HepG2 (cell line): ENCODE data around the gene LAMB2. TPM values are rescaled to one million over a fixed set of nuclear protein-coding genes. Genes with fewer than 3 reads are reported as not detected.
A peak's percentile ranks its signal among the peaks of the same experiment; 100 is the strongest.

Experiments used
- CCDC6 ChIP-seq: sonication (generic); formaldehyde crosslinking; IDR thresholded peaks from 2 replicates; pipeline ENCODE4 v1.8.1; 2022; ENCODE audit warnings: mild to moderate bottlenecking, missing genetic modification reagents, moderate library complexity
- FIP1L1 ChIP-seq: fragments of 200-400 bp; formaldehyde crosslinking; IDR thresholded peaks from 2 replicates; pipeline ENCODE4 v1.6.1; 2018; ENCODE audit warnings: low read depth, mild to moderate bottlenecking, low read length, moderate library complexity, borderline replicate concordance; ENCODE audit not compliant: insufficient read depth
- FOXC1 ChIP-seq: sonication (generic); formaldehyde crosslinking; IDR thresholded peaks from 2 replicates; pipeline ENCODE4 v1.8.0; 2022; ENCODE audit warnings: mild to moderate bottlenecking, missing genetic modification reagents, borderline replicate concordance
- GABPB1 ChIP-seq: IDR thresholded peaks from 2 replicates; pipeline ENCODE4 v1.6.1; 2016; ENCODE audit warnings: mild to moderate bottlenecking, missing genetic modification reagents, moderate library complexity, missing compliant biosample characterization
- GZF1 ChIP-seq: sonication (generic); formaldehyde crosslinking; IDR thresholded peaks from 2 replicates; pipeline ENCODE4 v1.5.1; 2020; ENCODE audit warnings: mild to moderate bottlenecking, missing genetic modification reagents
- MBD4 ChIP-seq: IDR thresholded peaks from 2 replicates; pipeline ENCODE4 v1.6.1; 2012; ENCODE audit warnings: low read length, inconsistent platforms, borderline replicate concordance
- MXD3 ChIP-seq: IDR thresholded peaks from 2 replicates; pipeline ENCODE4 v1.6.1; 2016; ENCODE audit warnings: mild to moderate bottlenecking, missing biosample characterization, missing genetic modification reagents
- NCOA2 ChIP-seq: sonication (generic); formaldehyde crosslinking; IDR thresholded peaks from 2 replicates; pipeline ENCODE4 v1.8.0; 2022; ENCODE audit warnings: inconsistent platforms
- POLR2A ChIP-seq, 2 experiments: IDR thresholded peaks; 2 replicates each; pipeline ENCODE4 v1.6.1; 2011; ENCODE audit warnings: low read depth in 2 of 2, low read length in 2 of 2, mild to moderate bottlenecking in 1 of 2, moderate library complexity in 1 of 2; ENCODE audit not compliant: insufficient read depth in 1 of 2
- PRPF4 ChIP-seq: fragments of 200-400 bp; formaldehyde crosslinking; IDR thresholded peaks from 2 replicates; pipeline ENCODE4 v1.6.1; 2016; ENCODE audit warnings: low read length, low read depth; ENCODE audit not compliant: poor library complexity, severe bottlenecking
- RFXANK ChIP-seq: IDR thresholded peaks from 2 replicates; pipeline ENCODE4 v1.6.1; 2016
- SIX1 ChIP-seq: sonication (generic); formaldehyde crosslinking; IDR thresholded peaks from 2 replicates; pipeline ENCODE4 v1.4.0; 2020; ENCODE audit warnings: missing genetic modification reagents, borderline replicate concordance
- SNAI1 ChIP-seq: sonication (generic); formaldehyde crosslinking; IDR thresholded peaks from 2 replicates; pipeline ENCODE4 v1.5.0; 2020; ENCODE audit warnings: mild to moderate bottlenecking, missing genetic modification reagents, borderline replicate concordance
- TGIF2 ChIP-seq: IDR thresholded peaks from 2 replicates; pipeline ENCODE4 v1.6.1; 2016; ENCODE audit warnings: control low read depth, missing compliant biosample characterization
- THRA ChIP-seq: sonication (generic); formaldehyde crosslinking; IDR thresholded peaks from 2 replicates; pipeline ENCODE4 v1.4.0; 2020; ENCODE audit warnings: missing genetic modification reagents, borderline replicate concordance
- U2AF1 ChIP-seq: fragments of 200-400 bp; formaldehyde crosslinking; optimal IDR thresholded peaks from 2 replicates; pipeline ENCODE3; 2017; ENCODE audit warnings: mild to moderate bottlenecking, low read depth, low read length
- ZFP36 ChIP-seq: fragments of 150-350 bp; IDR thresholded peaks from 2 replicates; pipeline ENCODE4 v1.6.1; 2018; ENCODE audit warnings: borderline replicate concordance, low read length, low read depth; ENCODE audit not compliant: partially characterized antibody
- ZNF609 ChIP-seq: sonication (generic); formaldehyde crosslinking; IDR thresholded peaks from 2 replicates; pipeline ENCODE4 v1.4.0; 2020; ENCODE audit warnings: mild to moderate bottlenecking, missing genetic modification reagents, borderline replicate concordance
- ZNF614 ChIP-seq: IDR thresholded peaks from 2 replicates; pipeline ENCODE4 v1.6.1; 2018; ENCODE audit warnings: missing biosample characterization, missing genetic modification reagents, inconsistent platforms, borderline replicate concordance
- ZNF75D ChIP-seq: sonication (generic); formaldehyde crosslinking; IDR thresholded peaks from 2 replicates; pipeline ENCODE4 v1.8.1; 2023; ENCODE audit warnings: missing genetic modification reagents, mild to moderate bottlenecking, borderline replicate concordance
- ZSCAN9 ChIP-seq: IDR thresholded peaks from 2 replicates; pipeline ENCODE4 v1.6.1; 2016; ENCODE audit warnings: borderline replicate concordance
- polyA plus RNA-seq, 8 experiments: library from polyadenylated mRNA; depleted of rRNA in 3 of 8; stranded (reverse) in 7 of 8; unstranded in 1 of 8; fragments of >200 nt; fragmentation: Illumina TruSeq in 4 of 8; extraction: Trizol in 4 of 8; gene quantifications; 2 replicates each; pipeline versions ENCODE4 v1.2.1 to v1.2.3, GENCODE V29; 2011 to 2016; ENCODE audit warnings: low read depth in 4 of 8, missing spikeins in 1 of 8, mixed read lengths in 1 of 8; ENCODE audit not compliant: insufficient read depth in 1 of 8
- total RNA-seq, 5 experiments: library from RNA; depleted of rRNA; stranded (reverse); fragments of >200 nt; fragmentation: Illumina TruSeq; extraction: Trizol; gene quantifications; 2 replicates each; pipeline ENCODE4 v1.2.3, GENCODE V29; 2016; ENCODE audit warnings: low read depth in 1 of 5
- TF ChIP-seq, protein P1 (sequence below), 2 experiments: fragments of 450-650 bp in 1 of 2; sonication (generic) in 1 of 2; formaldehyde crosslinking; IDR thresholded peaks; 2 replicates each; pipeline versions ENCODE4 v1.5.0 to v1.8.0; 2020 to 2022; ENCODE audit warnings: mild to moderate bottlenecking in 1 of 2, missing genetic modification reagents in 1 of 2

LAMB2 gene
- total and polyA plus RNA-seq, 2 of the 13 experiments (the other 11 are each of a cell fraction or from before 2014, with no cell fraction given): 208 to 443 TPM

- TF ChIP-seq GABPB1: peak; percentile 96
- 0 out of 2 replicates have a peak, but pooled peaks have one; percentile 51 for TF ChIP-seq RFXANK (CRISPR knock-in tag)
- TF ChIP-seq SNAI1 (CRISPR knock-in tag): peak; percentile 72; the same call in 1 of the 2 replicates
- peak; percentile 58; the same call in 1 of the 2 replicates for TF ChIP-seq ZSCAN9 (CRISPR knock-in tag)
- TF ChIP-seq FOXC1 (CRISPR knock-in tag): peak; percentile 94
- TF ChIP-seq POLR2A (IDR thresholded peaks at IDR 0.05; ENCODE audit: insufficient read depth in 1 of 2, low read depth in 2 of 2, low read length in 2 of 2): peak; percentile 80 to 84
- TF ChIP-seq ZNF614: no peak
- TF ChIP-seq MXD3 (CRISPR knock-in tag): peak; percentile 73; the same call in 1 of the 2 replicates
- peak; percentile 15; the same call in 1 of the 2 replicates for TF ChIP-seq THRA
- peak; percentile 13; the same call in 1 of the 2 replicates for TF ChIP-seq NCOA2 (CRISPR knock-in tag)
- TF ChIP-seq MBD4: no peak
- TF ChIP-seq TGIF2 (CRISPR knock-in tag): no peak; the same call in 1 of the 2 replicates
- TF ChIP-seq CCDC6 (CRISPR knock-in tag): no peak
- no peak for TF ChIP-seq U2AF1
- TF ChIP-seq ZNF75D (CRISPR knock-in tag): no peak
- TF ChIP-seq ZNF609 (CRISPR knock-in tag): peak; percentile 13; the same call in 1 of the 2 replicates
- no peak for TF ChIP-seq ZFP36
- TF ChIP-seq, protein P1, sequence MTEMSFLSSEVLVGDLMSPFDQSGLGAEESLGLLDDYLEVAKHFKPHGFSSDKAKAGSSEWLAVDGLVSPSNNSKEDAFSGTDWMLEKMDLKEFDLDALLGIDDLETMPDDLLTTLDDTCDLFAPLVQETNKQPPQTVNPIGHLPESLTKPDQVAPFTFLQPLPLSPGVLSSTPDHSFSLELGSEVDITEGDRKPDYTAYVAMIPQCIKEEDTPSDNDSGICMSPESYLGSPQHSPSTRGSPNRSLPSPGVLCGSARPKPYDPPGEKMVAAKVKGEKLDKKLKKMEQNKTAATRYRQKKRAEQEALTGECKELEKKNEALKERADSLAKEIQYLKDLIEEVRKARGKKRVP (CRISPR knock-in tag; IDR thresholded peaks at IDR 0.05): 0 out of 4 replicates have a peak, but pooled peaks of 1 of the 2 experiments have one; percentile 12
- no peak for TF ChIP-seq FIP1L1
- no peak for TF ChIP-seq GZF1 (CRISPR knock-in tag)
- TF ChIP-seq PRPF4: no peak
- TF ChIP-seq SIX1 (CRISPR knock-in tag): no peak
Measured at GRCh38 chr3:49104427-49105291, 28.2 kb downstream of the LAMB2 start, which contains the start of gene QARS1 (continued).
